Parathyroid adenoma (tissue), 2 donors: Measurements from ENCODE around the gene CCBE1.

Experiments used
- H2AFZ ChIP-seq: fragments of 300-600 bp; sonication (generic); one replicate; pipeline ENCODE4 v1.7.0; 2017; ENCODE audit warnings: antibody characterized with exemption, mild to moderate bottlenecking
- H3K27ac ChIP-seq: fragments of 300-600 bp; sonication (generic); one replicate; pipeline ENCODE4 v1.7.0; 2017
- H3K27me3 ChIP-seq: fragments of 300-600 bp; sonication (generic); one replicate; pipeline ENCODE4 v1.7.0; 2017; ENCODE audit warnings: low read length; ENCODE audit not compliant: control insufficient read depth, insufficient read depth
- H3K36me3 ChIP-seq: fragments of 300-600 bp; sonication (generic); one replicate; pipeline ENCODE4 v1.7.0; 2017; ENCODE audit warnings: low read length; ENCODE audit not compliant: control insufficient read depth, insufficient read depth
- H3K4me1 ChIP-seq: fragments of 300-600 bp; sonication (generic); one replicate; pipeline ENCODE4 v1.7.0; 2017; ENCODE audit warnings: control low read depth
- H3K4me2 ChIP-seq: fragments of 300-600 bp; sonication (generic); one replicate; pipeline ENCODE4 v1.7.0; 2017; ENCODE audit warnings: low read length
- H3K4me3 ChIP-seq: fragments of 300-600 bp; sonication (generic); one replicate; pipeline ENCODE4 v1.7.0; 2017; ENCODE audit warnings: low read depth, low read length
- H3K79me2 ChIP-seq: fragments of 300-600 bp; sonication (generic); one replicate; pipeline ENCODE4 v1.7.0; 2017; ENCODE audit warnings: control low read depth
- H3K9ac ChIP-seq: fragments of 300-600 bp; sonication (generic); one replicate; pipeline ENCODE4 v1.7.0; 2017; ENCODE audit warnings: mild to moderate bottlenecking
- H3K9me3 ChIP-seq: fragments of 300-600 bp; sonication (generic); one replicate; pipeline ENCODE4 v1.7.0; 2017; ENCODE audit warnings: low read length; ENCODE audit not compliant: control insufficient read depth
- CTCF ChIP-seq: fragments of 300-600 bp; sonication (generic); IDR thresholded peaks from one replicate; pipeline ENCODE4 v1.7.0; 2017; ENCODE audit warnings: antibody characterized with exemption, mild to moderate bottlenecking
- donor health status: primary hyperparathyroidism.

Gene CCBE1

GRCh38 chr18:59657012-59657411 lies 40.2 kb downstream of the CCBE1 start:
- H3K4me3 ChIP-seq, result no peak overlapping the region
- no peaks in the 10 kb centered on the region for H3K79me2 ChIP-seq
- no peak overlapping the region for H3K9ac ChIP-seq
- H3K4me2 ChIP-seq, result no peak overlapping the region
- no peaks in the 10 kb centered on the region for H3K4me1 ChIP-seq
- no peak for TF ChIP-seq CTCF
- no peaks in the 10 kb centered on the region for H3K36me3 ChIP-seq
- H3K9me3 ChIP-seq, result no peaks in the 10 kb centered on the region
- no peaks in the 10 kb centered on the region for H3K27me3 ChIP-seq
- H2AFZ ChIP-seq, result no peak overlapping the region
- no peak overlapping the region for H3K27ac ChIP-seq

GRCh38 chr18:59656373-59656887 lies 40.8 kb downstream of the CCBE1 start:
- H3K4me2 ChIP-seq, result no peak overlapping the region
- no peaks in the 10 kb centered on the region for H3K79me2 ChIP-seq
- H3K27me3 ChIP-seq, result no peaks in the 10 kb centered on the region
- no peak for TF ChIP-seq CTCF
- no peak overlapping the region for H3K4me3 ChIP-seq
- H2AFZ ChIP-seq, result no peak overlapping the region
- no peaks in the 10 kb centered on the region for H3K9me3 ChIP-seq
- H3K36me3 ChIP-seq, result no peaks in the 10 kb centered on the region
- no peak overlapping the region for H3K27ac ChIP-seq
- H3K4me1 ChIP-seq, result no peaks in the 10 kb centered on the region
- no peak overlapping the region for H3K9ac ChIP-seq

- Histone ChIP-seq H2AFZ (no peak overlapping the region), H3K4me1 (no peaks in the 10 kb centered on the region), H3K27ac (no peak overlapping the region), H3K9me3 (no peaks in the 10 kb centered on the region), H3K4me3 (no peak overlapping the region), H3K36me3 (no peaks in the 10 kb centered on the region), H3K4me2 (no peak overlapping the region), H3K79me2 (no peaks in the 10 kb centered on the region), H3K9ac (no peak overlapping the region), H3K27me3 (no peaks in the 10 kb centered on the region)
- no peak for TF ChIP-seq CTCF
These were observed 41.5 kb downstream of the CCBE1 start for GRCh38 chr18:59655676-59656075.

GRCh38 chr18:59651071-59651470 lies 46.2 kb downstream of the CCBE1 start:
- no peak overlapping the region for H3K9ac ChIP-seq
- H2AFZ ChIP-seq, result no peak overlapping the region
- TF ChIP-seq CTCF, result no peak
- H3K4me3 ChIP-seq, result no peak overlapping the region
- H3K4me2 ChIP-seq, result no peak overlapping the region
- no peaks in the 10 kb centered on the region for H3K9me3 ChIP-seq
- H3K27ac ChIP-seq, result no peak overlapping the region
- H3K79me2 ChIP-seq, result no peaks in the 10 kb centered on the region
- H3K27me3 ChIP-seq, result no peaks in the 10 kb centered on the region
- H3K4me1 ChIP-seq, result no peaks in the 10 kb centered on the region
- no peaks in the 10 kb centered on the region for H3K36me3 ChIP-seq

- H3K27me3 ChIP-seq, result no peaks in the 10 kb centered on the region
- no peaks in the 10 kb centered on the region for H3K9me3 ChIP-seq
- no peak overlapping the region for H3K4me2 ChIP-seq
- TF ChIP-seq CTCF, result no peak
- H2AFZ ChIP-seq, result no peak overlapping the region
- H3K27ac ChIP-seq, result no peak overlapping the region
- no peak overlapping the region for H3K9ac ChIP-seq
- H3K4me3 ChIP-seq, result no peak overlapping the region
- no peaks in the 10 kb centered on the region for H3K79me2 ChIP-seq
- H3K4me1 ChIP-seq, result no peaks in the 10 kb centered on the region
- H3K36me3 ChIP-seq, result no peaks in the 10 kb centered on the region
These were observed 46.9 kb downstream of the CCBE1 start for GRCh38 chr18:59650266-59650820.
